K562 (cell line): Measurements from ENCODE around the gene PALM3. TPM values are rescaled to one million over a fixed set of nuclear protein-coding genes. Genes with fewer than 3 reads are reported as not detected.

Experiments used
- ADNP ChIP-seq: fragments of 200-800 bp; sonication (Bioruptor generic); IDR thresholded peaks from 2 replicates; pipeline ENCODE4 v1.6.1; 2016; ENCODE audit warnings: missing genetic modification characterization, missing compliant biosample characterization
- CCNT2 ChIP-seq: IDR thresholded peaks from 2 replicates; pipeline ENCODE4 v1.6.1; 2011; ENCODE audit warnings: borderline replicate concordance, low read depth, mild to moderate bottlenecking, moderate library complexity, mixed read lengths, low read length; ENCODE audit not compliant: insufficient read length; ENCODE audit errors: extremely low read depth
- CHD1 ChIP-seq: fragments of 200-600 bp; sonication (generic); IDR thresholded peaks from one replicate; pipeline ENCODE4 v1.6.1; 2012; ENCODE audit warnings: mild to moderate bottlenecking, moderate library complexity, low read length, inconsistent platforms
- CREB5 ChIP-seq: fragments of 250-450 bp; sonication (Bioruptor Pico); IDR thresholded peaks from 2 replicates; pipeline ENCODE4 v1.5.0; 2020; ENCODE audit warnings: mild to moderate bottlenecking
- CTBP1 ChIP-seq: fragments of 450-650 bp; IDR thresholded peaks from 2 replicates; pipeline ENCODE4 v1.6.1; 2016; ENCODE audit warnings: borderline replicate concordance
- FOXA1 ChIP-seq: fragments of 450-650 bp; IDR thresholded peaks from 2 replicates; pipeline ENCODE4 v1.6.1; 2016; ENCODE audit warnings: mild to moderate bottlenecking, borderline replicate concordance
- GATAD2B ChIP-seq: fragments of 450-650 bp; IDR thresholded peaks from 2 replicates; pipeline ENCODE4 v1.6.1; 2017; ENCODE audit warnings: mild to moderate bottlenecking, borderline replicate concordance
- HLTF ChIP-seq: fragments of 450-650 bp; IDR thresholded peaks from 2 replicates; pipeline ENCODE4 v1.6.1; 2016
- HMBOX1 ChIP-seq: sonication (generic); IDR thresholded peaks from 2 replicates; pipeline ENCODE4 v1.6.1; 2016
- LARP7 ChIP-seq: fragments of 450-650 bp; IDR thresholded peaks from 2 replicates; pipeline ENCODE4 v1.6.1; 2016
- MTF1 ChIP-seq: fragments of 250-450 bp; sonication (Bioruptor Pico); IDR thresholded peaks from 2 replicates; pipeline ENCODE4 v1.9.0; 2021; ENCODE audit warnings: moderate library complexity, mild to moderate bottlenecking, inconsistent platforms, borderline replicate concordance
- MYBL2 ChIP-seq, 2 experiments: fragments of 450-650 bp in 1 of 2; sonication (generic) in 1 of 2; formaldehyde crosslinking in 1 of 2; IDR thresholded peaks; 2 replicates each; pipeline versions ENCODE4 v1.6.1 to v1.8.1; 2017 to 2022; ENCODE audit warnings: borderline replicate concordance in 1 of 2, inconsistent platforms in 1 of 2, low read depth in 1 of 2, mild to moderate bottlenecking in 1 of 2, missing genetic modification reagents in 1 of 2, moderate library complexity in 1 of 2
- MYNN ChIP-seq, 2 experiments: sonication (generic); formaldehyde crosslinking in 1 of 2; IDR thresholded peaks; 2 replicates each; pipeline versions ENCODE4 v1.5.0 to v1.6.1; 2016 to 2020; ENCODE audit warnings: antibody characterized with exemption in 1 of 2, missing genetic modification reagents in 1 of 2
- NCOA1 ChIP-seq: fragments of 450-650 bp; IDR thresholded peaks from 2 replicates; pipeline ENCODE4 v1.6.1; 2016; ENCODE audit warnings: low read depth
- PCBP2 ChIP-seq: fragments of 200-400 bp; formaldehyde crosslinking; IDR thresholded peaks from 2 replicates; pipeline ENCODE4 v1.6.1; 2018; ENCODE audit warnings: low read length, low read depth, mild to moderate bottlenecking, moderate library complexity; ENCODE audit not compliant: poor library complexity, severe bottlenecking
- PREB ChIP-seq: sonication (generic); formaldehyde crosslinking; IDR thresholded peaks from 2 replicates; pipeline ENCODE4 v1.8.1; 2023; ENCODE audit warnings: mild to moderate bottlenecking, missing genetic modification reagents
- RUNX1 ChIP-seq: sonication (generic); IDR thresholded peaks from 2 replicates; pipeline ENCODE4 v1.6.1; 2016; ENCODE audit warnings: antibody characterized with exemption, low read depth
- SIRT6 ChIP-seq: IDR thresholded peaks from one replicate; pipeline ENCODE4 v1.6.1; 2012; ENCODE audit warnings: low read depth, mild to moderate bottlenecking, control low read depth, inconsistent platforms, low read length, moderate library complexity
- SIX5 ChIP-seq, 2 experiments: IDR thresholded peaks; 2 replicates each; pipeline ENCODE4 v1.6.1; 2011; ENCODE audit warnings: low read length in 2 of 2, borderline replicate concordance in 1 of 2, low read depth in 1 of 2, mild to moderate bottlenecking in 1 of 2, moderate library complexity in 1 of 2; ENCODE audit not compliant: insufficient read depth in 1 of 2
- YY1 ChIP-seq, 3 experiments: IDR thresholded peaks; 2 replicates each; pipeline ENCODE4 v1.6.1; 2011; ENCODE audit warnings: low read length in 2 of 3, mild to moderate bottlenecking in 2 of 3, moderate library complexity in 2 of 3, borderline replicate concordance in 1 of 3, control low read depth in 1 of 3, low read depth in 1 of 3; ENCODE audit not compliant: insufficient read depth in 3 of 3, insufficient replicate concordance in 2 of 3, control insufficient read depth in 1 of 3, insufficient read length in 1 of 3; ENCODE audit errors: extremely low read depth in 1 of 3
- ZFPM2 ChIP-seq: fragments of 250-450 bp; sonication (Bioruptor Pico); IDR thresholded peaks from 2 replicates; pipeline ENCODE4 v1.5.1; 2022; ENCODE audit warnings: mild to moderate bottlenecking
- ZNF212 ChIP-seq: fragments of 450-650 bp; formaldehyde crosslinking; IDR thresholded peaks from 2 replicates; pipeline ENCODE4 v1.4.0; 2020; ENCODE audit warnings: mild to moderate bottlenecking
- ZNF76 ChIP-seq: fragments of 250-450 bp; sonication (Bioruptor Pico); IDR thresholded peaks from 2 replicates; pipeline ENCODE4 v1.4.0; 2020; ENCODE audit warnings: mild to moderate bottlenecking, moderate library complexity, borderline replicate concordance
- ZNF780A ChIP-seq: fragments of 250-450 bp; sonication (Bioruptor Pico); IDR thresholded peaks from 2 replicates; pipeline ENCODE4 v1.5.0; 2021; ENCODE audit warnings: mild to moderate bottlenecking
- polyA plus RNA-seq, 8 experiments: library from polyadenylated mRNA; depleted of rRNA in 4 of 8; stranded (reverse) in 5 of 8; unstranded in 3 of 8; fragments of >200 nt; fragmentation: Nextera tagmentation in 2 of 8; fragmentation: Illumina TruSeq in 1 of 8; extraction: Ambion mirVana in 2 of 8; extraction: Trizol in 1 of 8; gene quantifications; 2 replicates each; pipeline versions ENCODE4 v1.2.1 to v1.2.3, GENCODE V29; 2011 to 2014; ENCODE audit warnings: inconsistent platforms in 1 of 8, missing spikeins in 1 of 8
- total RNA-seq, 7 experiments: library from RNA; depleted of rRNA in 6 of 7; stranded (reverse); fragments of >200 nt in 6 of 7; fragmentation: Illumina TruSeq in 2 of 7; extraction: Trizol in 2 of 7; gene quantifications; 2 replicates each; pipeline versions ENCODE4 v1.2.1 to v1.2.3, GENCODE V29; 2011 to 2021; ENCODE audit warnings: low replicate concordance in 1 of 7

The PALM3 gene
- total and polyA plus RNA-seq, 9 of the 15 experiments (the other 6 are each of a cell fraction or from before 2014, with no cell fraction given), result 0.07 to 9.3 (median 3.3) TPM

- TF ChIP-seq CHD1, result no peak
- TF ChIP-seq ZFPM2 (CRISPR knock-in tag), result no peak
- TF ChIP-seq ZNF212, result no peak
- TF ChIP-seq ZNF780A (CRISPR knock-in tag), result no peak
- TF ChIP-seq MTF1 (CRISPR knock-in tag), result no peak
- no peak for TF ChIP-seq ZNF76 (CRISPR knock-in tag)
- no peak for TF ChIP-seq SIRT6
- peak in 2 of 3 experiments; percentile 41 to 59 for TF ChIP-seq YY1 (IDR thresholded peaks at IDR 0.05; ENCODE audit: borderline replicate concordance in 1 of 3, control insufficient read depth in 1 of 3, extremely low read depth in 1 of 3, insufficient read depth in 3 of 3, insufficient read length in 1 of 3, insufficient replicate concordance in 2 of 3, low read depth in 1 of 3, low read length in 2 of 3)
- TF ChIP-seq HLTF, result no peak
- no peak for TF ChIP-seq FOXA1
- TF ChIP-seq CCNT2, result peak; percentile 75
- TF ChIP-seq ADNP, result no peak
- TF ChIP-seq PREB (CRISPR knock-in tag), result 0 out of 2 replicates have a peak, but pooled peaks have one; percentile 64
- no peak for TF ChIP-seq MYNN (IDR thresholded peaks at IDR 0.05)
- no peak for TF ChIP-seq MYNN (CRISPR knock-in tag; IDR thresholded peaks at IDR 0.05)
- no peak for TF ChIP-seq SIX5 (IDR thresholded peaks at IDR 0.05; ENCODE audit: borderline replicate concordance in 1 of 2, insufficient read depth in 1 of 2, low read depth in 1 of 2, low read length in 2 of 2)
- TF ChIP-seq PCBP2, result no peak
- TF ChIP-seq RUNX1, result no peak
- no peak for TF ChIP-seq HMBOX1
- TF ChIP-seq CREB5 (CRISPR knock-in tag), result no peak
- TF ChIP-seq MYBL2 (IDR thresholded peaks at IDR 0.05; ENCODE audit: low read depth), result no peak
- no peak for TF ChIP-seq MYBL2 (CRISPR knock-in tag; IDR thresholded peaks at IDR 0.05; ENCODE audit: borderline replicate concordance)
- TF ChIP-seq GATAD2B, result peak; percentile 98
- peak; percentile 97 for TF ChIP-seq CTBP1
- TF ChIP-seq LARP7, result no peak
- TF ChIP-seq NCOA1, result no peak
These were observed 11.5 kb upstream of the PALM3 start (continued) for GRCh38 chr19:14073261-14073924.
